Measurements from ENCODE around the gene MMP15.
"Not testable (repeated sequence)": the region's sequence is repeated elsewhere in the genome, so short reads cannot be mapped to it uniquely, and the experiment has no call there.

Gene MMP15

GRCh38 chr16:57997176-57997527 lies 28.4 kb upstream of the MMP15 start:
- no peak for DNase-seq

DNA sequence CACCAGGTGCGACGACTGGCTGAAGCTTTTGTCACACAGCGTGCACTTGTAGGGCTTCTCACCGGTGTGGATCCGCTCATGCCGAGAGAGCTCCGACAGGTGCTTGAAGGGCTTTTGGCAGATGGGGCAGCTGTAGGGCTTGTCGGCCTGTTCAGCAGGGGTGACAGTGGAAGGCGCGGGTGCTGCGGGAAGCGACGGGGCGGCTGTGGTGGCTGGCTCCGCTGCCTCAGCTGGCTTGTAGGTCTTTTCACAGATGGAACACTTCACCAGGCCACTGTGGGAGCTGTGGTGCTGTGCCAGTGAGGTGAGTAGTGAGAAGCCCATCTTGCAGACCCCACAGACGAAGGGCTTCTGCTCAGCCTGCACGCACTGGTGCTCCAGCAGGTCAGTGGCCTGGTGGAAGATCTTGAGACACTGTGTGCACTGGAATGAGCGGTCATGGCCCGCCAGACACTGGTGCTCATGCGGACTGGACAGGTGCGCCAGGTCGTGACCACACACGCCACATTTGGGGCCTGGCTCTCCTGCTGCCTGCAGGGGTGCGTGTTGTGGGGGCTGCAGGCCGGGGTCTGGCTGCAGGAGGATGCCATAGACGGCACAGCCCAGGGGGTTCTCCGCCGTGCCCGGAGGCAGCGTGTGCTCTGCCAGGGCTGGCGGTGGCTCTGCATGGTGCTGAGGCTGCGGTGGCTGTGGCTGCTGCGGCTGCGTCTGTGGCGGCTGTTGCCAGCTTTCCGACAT lies 27.9 kb upstream of the MMP15 start:
- DNase-seq, result no peak

DNA sequence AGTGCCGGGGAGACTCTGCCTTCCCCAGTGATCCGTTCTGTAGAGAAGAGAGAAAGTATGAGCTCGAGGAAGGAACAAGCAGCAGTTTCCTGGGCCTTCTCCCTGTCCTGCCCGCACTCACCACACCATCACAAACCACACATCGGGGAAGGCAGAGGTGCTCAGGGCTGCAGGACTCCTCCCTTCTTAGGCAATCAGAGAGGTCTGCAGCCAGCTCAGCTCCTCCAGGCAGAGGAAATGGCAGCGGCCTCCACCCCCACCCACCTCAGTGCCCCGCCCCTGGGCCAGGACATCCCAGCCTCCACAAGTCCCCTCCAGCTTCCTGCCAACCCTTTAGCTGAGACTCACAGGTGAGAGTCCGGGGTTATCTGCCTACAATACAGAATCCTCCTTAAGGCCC lies 27.1 kb upstream of the MMP15 start:
- DNase-seq, result peak; percentile 42

GRCh38 chr16:57998992-57999365 lies 26.6 kb upstream of the MMP15 start:
- DNase-seq, result no peak

GRCh38 chr16:57999366-57999970 lies 26.1 kb upstream of the MMP15 start:
- peak; percentile 23 for DNase-seq

GRCh38 chr16:57999971-58000705 lies 25.4 kb upstream of the MMP15 start, which contains the start of gene ZNF319:
Gene ZNF319 (minus strand): TSS chr16:58000672. CDS start chr16:57998265, 2,407 bp downstream.
- DNase-seq, result no peak

DNA sequence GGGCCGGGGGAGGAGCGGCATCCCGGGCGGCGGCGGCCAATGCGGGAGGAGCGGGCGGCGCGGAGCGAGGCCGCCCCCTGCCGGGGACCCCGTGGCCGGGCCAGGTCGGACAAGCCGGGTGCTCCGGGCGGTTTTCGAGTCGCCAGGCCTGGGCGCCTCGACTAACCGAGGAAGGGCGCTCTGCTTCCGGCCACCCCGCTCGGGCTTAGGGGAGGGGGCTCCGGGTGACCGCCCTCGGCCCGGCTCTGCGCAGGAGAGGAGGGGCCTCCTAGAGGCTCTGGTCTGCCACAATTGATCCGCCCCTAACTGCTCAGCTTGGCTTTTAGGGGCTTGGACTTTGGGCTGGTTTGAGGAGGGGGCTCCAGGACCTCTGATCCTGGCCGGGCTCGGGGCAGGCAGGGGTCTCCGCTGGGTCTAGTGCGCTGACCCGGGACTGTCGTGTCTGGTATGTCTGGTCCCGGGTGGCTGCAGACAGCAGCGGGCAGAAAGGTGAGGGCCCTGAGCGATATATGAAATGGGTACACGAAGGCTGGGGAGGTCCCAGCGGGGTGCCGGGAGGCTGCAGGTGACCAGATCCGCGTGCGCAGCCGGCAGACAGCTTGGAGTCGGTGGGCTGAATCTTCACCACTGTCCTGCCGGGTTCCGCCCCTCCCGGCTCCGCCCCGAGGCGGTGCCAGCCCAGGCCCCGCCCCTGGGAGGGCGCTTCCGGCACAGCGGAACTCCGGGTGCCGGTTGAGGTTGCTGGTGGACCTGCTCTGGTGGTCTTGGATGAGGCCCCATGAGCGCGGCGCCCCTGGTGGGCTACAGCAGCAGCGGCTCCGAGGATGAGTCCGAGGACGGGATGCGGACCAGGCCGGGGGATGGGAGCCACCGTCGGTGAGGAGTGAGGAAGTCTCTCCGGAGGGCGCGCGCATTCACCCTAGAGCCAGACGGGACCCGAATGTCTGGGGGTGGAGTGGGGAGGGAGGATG lies 24.6 kb upstream of the MMP15 start, which contains the start of gene USB1:
TSS of gene USB1 (plus strand) at position 702 of the 971 bp plus-strand sequence. CDS start at position 779, 77 bp downstream.
- peak; percentile 79 for DNase-seq

GRCh38 chr16:58001781-58002415 lies 23.7 kb upstream of the MMP15 start:
- DNase-seq, result no peak

GRCh38 chr16:58002416-58002800 lies 23.1 kb upstream of the MMP15 start:
- no peak for DNase-seq

DNA sequence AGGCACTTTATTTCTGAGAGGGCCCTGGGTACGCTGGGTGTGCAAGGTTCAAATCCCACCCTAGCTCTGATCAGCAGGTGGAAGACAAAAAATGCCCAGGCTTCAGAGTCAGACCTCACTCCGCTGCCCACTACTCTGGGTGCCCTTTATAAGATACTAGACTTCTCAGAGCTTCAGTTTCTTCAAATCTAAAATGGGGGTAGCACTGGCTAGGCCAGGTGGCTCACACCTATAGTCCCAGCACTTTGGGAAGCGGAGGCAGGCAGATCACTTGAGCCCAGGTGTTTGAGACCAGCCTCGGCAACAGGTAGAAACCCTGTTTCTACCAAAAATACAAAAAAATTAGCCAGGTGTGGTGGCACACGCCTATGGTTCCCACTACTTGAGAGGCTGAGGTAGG lies 22.6 kb upstream of the MMP15 start:
- DNase-seq, result no peak

DNA sequence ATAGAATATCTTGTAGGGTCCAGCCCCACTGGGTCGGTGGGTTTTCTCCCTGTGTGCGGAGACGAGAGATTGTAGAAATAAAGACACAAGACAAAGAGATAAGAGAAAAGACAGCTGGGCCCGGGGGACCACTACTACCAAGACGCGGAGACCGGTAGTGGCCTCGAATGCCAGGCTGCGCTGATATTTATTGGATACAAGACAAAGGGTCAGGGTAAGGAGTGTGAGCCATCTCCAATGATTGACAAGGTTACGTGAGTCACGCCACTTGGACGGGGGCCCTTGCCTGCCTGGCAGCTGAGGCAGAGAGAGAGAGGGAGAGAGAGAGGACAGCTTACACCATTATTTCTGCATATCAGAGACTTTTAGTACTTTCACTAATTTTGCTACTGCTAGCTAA lies 20.8 kb upstream of the MMP15 start:
- not testable (repeated sequence) for DNase-seq

- no peak for DNase-seq
These were observed 15.6 kb upstream of the MMP15 start for GRCh38 chr16:58009856-58010416.

DNA sequence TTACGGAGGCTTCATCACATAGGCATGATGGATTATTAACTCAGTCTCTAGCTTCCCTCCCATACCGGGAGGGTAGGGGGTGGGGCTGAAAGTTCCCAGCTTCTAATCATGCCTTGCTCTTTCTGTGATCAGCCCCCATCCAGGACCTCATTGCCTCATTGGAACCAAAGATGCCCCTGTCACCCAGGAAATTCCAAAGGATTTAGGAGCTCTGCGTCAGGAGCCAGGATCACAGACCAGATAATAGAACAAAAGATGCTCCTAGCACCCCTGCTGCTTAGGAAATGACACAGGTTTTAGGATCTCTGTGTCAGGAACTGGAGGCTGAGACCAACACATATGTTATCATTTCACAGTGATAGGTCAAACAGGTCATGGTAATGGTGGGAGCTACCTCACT lies 14.7 kb upstream of the MMP15 start:
- DNase-seq, result no peak

- no peak for DNase-seq
These were observed 13.9 kb upstream of the MMP15 start for GRCh38 chr16:58011652-58012051.

DNA sequence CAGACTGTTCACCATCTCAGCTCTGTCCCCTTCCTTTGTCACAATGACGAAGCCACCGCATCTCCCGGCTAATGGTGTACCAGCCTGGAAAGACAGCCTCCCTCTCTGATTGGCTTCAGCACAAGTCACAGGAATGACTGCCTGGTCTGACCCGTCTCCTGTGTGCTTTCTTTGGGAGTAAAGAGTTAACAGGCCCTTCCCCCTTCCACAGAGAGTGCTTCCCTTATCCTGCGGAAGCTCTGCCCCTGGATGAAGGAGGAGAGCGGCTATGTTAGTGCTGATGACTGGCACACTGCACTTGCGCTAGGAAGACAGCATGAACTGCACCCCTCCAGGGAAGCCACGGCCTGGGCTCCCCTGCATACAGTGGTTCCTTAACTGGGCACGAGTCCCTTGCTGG lies 13.1 kb upstream of the MMP15 start:
- DNase-seq, result no peak

DNA sequence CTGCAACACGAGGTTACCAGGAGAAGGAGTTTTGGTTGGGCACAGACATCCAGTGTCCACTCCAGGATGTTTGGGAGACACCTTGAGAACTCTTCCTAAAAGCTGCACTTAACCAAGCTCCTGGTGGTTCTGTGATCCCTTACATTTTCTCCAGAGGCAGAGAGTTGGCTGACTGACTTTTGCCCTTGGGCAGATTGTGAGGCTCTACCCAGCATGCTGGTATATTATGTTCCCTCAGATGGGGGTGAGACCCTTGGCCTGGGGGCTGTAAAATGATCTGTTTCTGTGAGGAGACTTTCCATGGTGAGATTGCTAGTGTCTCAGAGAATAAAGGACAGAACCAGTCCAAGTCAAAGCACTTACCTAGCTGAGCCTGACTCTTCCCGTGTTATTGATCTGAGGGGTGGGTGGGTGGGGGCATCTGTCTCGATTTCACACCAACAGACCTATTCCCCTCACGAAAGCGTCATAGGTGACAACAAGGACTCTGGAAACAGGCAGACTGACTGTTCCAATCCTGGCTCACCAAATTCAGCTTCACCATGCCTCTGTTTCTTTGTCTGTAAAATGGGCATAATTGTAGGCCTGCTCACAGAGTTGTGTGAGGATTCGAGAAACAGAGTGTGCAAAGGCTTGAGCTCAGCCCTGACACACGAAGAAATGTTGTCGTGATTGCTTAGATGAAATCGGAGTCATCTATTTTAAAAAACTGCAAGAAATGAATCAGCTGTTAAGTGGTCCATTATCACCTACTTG lies 12.2 kb upstream of the MMP15 start:
- no peak for DNase-seq

GRCh38 chr16:58016840-58017446 lies 8.6 kb upstream of the MMP15 start:
- no peak for DNase-seq

- no peak for DNase-seq
These were observed 6.8 kb upstream of the MMP15 start for GRCh38 chr16:58018803-58019202.

- DNase-seq, result no peak
These were observed 5.6 kb upstream of the MMP15 start for GRCh38 chr16:58019866-58020538.

All from activated T-cell treated with anti-CD3 and anti-CD28 coated beads for 4 hours (primary cell).